Keratinocyte (primary cell): ENCODE results near the gene SLC12A8. TPM values are rescaled to one million over a fixed set of nuclear protein-coding genes. Genes with fewer than 3 reads are reported as not detected.

ENCODE experiments used
- DNase-seq: peaks from one replicate; pipeline ENCODE4 v3.0.0-alpha.2; 2011; ENCODE audit warnings: low read depth, missing footprints, low spot score
- FAIRE-seq: peaks from 2 replicates; lab custom pipeline; 2011; peaks lifted over from hg19 to GRCh38; lab: Jason Lieb, UNC
- H2AFZ ChIP-seq: 2 replicates; pipeline ENCODE4 v1.6.0; 2012; ENCODE audit warnings: low read length, control low read depth, inconsistent platforms; ENCODE audit not compliant: control insufficient read depth
- H3K27ac ChIP-seq: 2 replicates; pipeline ENCODE4 v1.5.1; 2011; ENCODE audit warnings: low read length; ENCODE audit not compliant: control insufficient read depth, insufficient read depth
- H3K27me3 ChIP-seq: 3 replicates; pipeline ENCODE4 v1.6.0; 2011; ENCODE audit warnings: low read length; ENCODE audit not compliant: control insufficient read depth, insufficient read depth; ENCODE audit errors: extremely low read depth
- H3K36me3 ChIP-seq, 2 experiments: 2 replicates in 1 of 2; 3 replicates in 1 of 2; pipeline ENCODE4 v1.5.1; 2011; ENCODE audit warnings: low read length in 2 of 2, mild to moderate bottlenecking in 1 of 2; ENCODE audit not compliant: control insufficient read depth in 2 of 2, insufficient read depth in 2 of 2; ENCODE audit errors: extremely low read depth in 1 of 2
- H3K4me1 ChIP-seq: 3 replicates; pipeline ENCODE4 v1.5.1; 2011; ENCODE audit warnings: low read length; ENCODE audit not compliant: control insufficient read depth, insufficient read depth; ENCODE audit errors: extremely low read depth
- H3K4me2 ChIP-seq: 3 replicates; pipeline ENCODE4 v1.6.0; 2011; ENCODE audit warnings: low read depth, low read length; ENCODE audit not compliant: control insufficient read depth, insufficient read depth; ENCODE audit errors: extremely low read depth
- H3K4me3 ChIP-seq, 3 experiments: fragments of 200-600 bp in 1 of 3; sonication (generic) in 1 of 3; 2 replicates in 2 of 3; 3 replicates in 1 of 3; pipeline ENCODE4 v1.5.1; 2011 to 2016; ENCODE audit warnings: low read length in 3 of 3, mild to moderate bottlenecking in 3 of 3, control low read depth in 2 of 3, inconsistent platforms in 1 of 3, low read depth in 1 of 3, mixed read lengths in 1 of 3, mixed run types in 1 of 3, moderate library complexity in 1 of 3; ENCODE audit not compliant: control insufficient read depth in 2 of 3, insufficient read depth in 2 of 3; ENCODE audit errors: extremely low read depth in 1 of 3
- H3K79me2 ChIP-seq: 2 replicates; pipeline ENCODE4 v1.6.0; 2012; ENCODE audit warnings: low read length; ENCODE audit not compliant: control insufficient read depth, insufficient read depth
- H3K9ac ChIP-seq: 3 replicates; pipeline ENCODE4 v1.6.0; 2011; ENCODE audit warnings: low read length; ENCODE audit not compliant: control insufficient read depth, insufficient read depth; ENCODE audit errors: extremely low read depth
- H3K9me1 ChIP-seq: 3 replicates; pipeline ENCODE4 v1.6.0; 2011; ENCODE audit warnings: low read length; ENCODE audit not compliant: control insufficient read depth, insufficient read depth; ENCODE audit errors: extremely low read depth
- H3K9me3 ChIP-seq: 2 replicates; pipeline ENCODE4 v1.5.1; 2012; ENCODE audit warnings: low read depth, low read length; ENCODE audit not compliant: control insufficient read depth
- H4K20me1 ChIP-seq: 3 replicates; pipeline ENCODE4 v1.6.0; 2011; ENCODE audit warnings: low read length; ENCODE audit not compliant: control insufficient read depth, insufficient read depth; ENCODE audit errors: extremely low read depth
- EZH2 ChIP-seq: IDR thresholded peaks from one replicate; pipeline ENCODE4 v1.6.1; 2012; ENCODE audit warnings: inconsistent platforms, mild to moderate bottlenecking, low read length, moderate library complexity
- dilution Hi-C: fragments of 300-500 bp; cut with MboI; formaldehyde crosslinking; loops from one replicate; pipeline ENCODE4 v1.7.0; 2020; ENCODE audit warnings: low sequenced_read_pairs; ENCODE audit not compliant: extremely low pct_ligation_motif_present
- polyA plus RNA-seq, 5 experiments: library from polyadenylated mRNA; depleted of rRNA in 3 of 5; stranded (reverse) in 3 of 5; stranded (forward) in 1 of 5; unstranded in 1 of 5; fragments of >200 nt; gene quantifications; 1 replicate in 1 of 5; 2 replicates in 3 of 5; 3 replicates in 1 of 5; pipeline versions ENCODE4 v1.2.1 to v1.2.3, GENCODE V29; 2011 to 2012; ENCODE audit warnings: missing spikeins in 2 of 5, low read depth in 1 of 5, low replicate concordance in 1 of 5
- TF ChIP-seq, protein P1 (sequence below), 3 experiments: IDR thresholded peaks in 1 of 3; conservative IDR thresholded peaks in 1 of 3; optimal IDR thresholded peaks in 1 of 3; 2 replicates in 2 of 3; 3 replicates in 1 of 3; pipeline versions ENCODE3 to v1.5.1; 2011; ENCODE audit warnings: low read length in 3 of 3, mild to moderate bottlenecking in 3 of 3, moderate library complexity in 2 of 3, control low read depth in 1 of 3, inconsistent platforms in 1 of 3; ENCODE audit not compliant: insufficient read depth in 2 of 3; ENCODE audit errors: extremely low read depth in 1 of 3

The SLC12A8 gene
- polyA plus RNA-seq, 1 donor (not counting 4 experiments of a cell fraction or from before 2014, with no cell fraction given) = 6.9 TPM

- no peak overlapping the region for H3K27ac ChIP-seq
- peaks cover 3% of the 10 kb centered on the region for H3K9me1 ChIP-seq
- peak overlapping the region; percentile 86 for H3K4me2 ChIP-seq
- FAIRE-seq (no peak), DNase-seq (no peak)
- no peaks in the 10 kb centered on the region for H4K20me1 ChIP-seq
- H3K36me3 ChIP-seq = no peaks in the 10 kb centered on the region
- no peaks in the 10 kb centered on the region for H3K27me3 ChIP-seq
- dilution Hi-C loops = no loop called here
- H3K9me3 ChIP-seq = no peaks in the 10 kb centered on the region
- TF ChIP-seq, protein P1, sequence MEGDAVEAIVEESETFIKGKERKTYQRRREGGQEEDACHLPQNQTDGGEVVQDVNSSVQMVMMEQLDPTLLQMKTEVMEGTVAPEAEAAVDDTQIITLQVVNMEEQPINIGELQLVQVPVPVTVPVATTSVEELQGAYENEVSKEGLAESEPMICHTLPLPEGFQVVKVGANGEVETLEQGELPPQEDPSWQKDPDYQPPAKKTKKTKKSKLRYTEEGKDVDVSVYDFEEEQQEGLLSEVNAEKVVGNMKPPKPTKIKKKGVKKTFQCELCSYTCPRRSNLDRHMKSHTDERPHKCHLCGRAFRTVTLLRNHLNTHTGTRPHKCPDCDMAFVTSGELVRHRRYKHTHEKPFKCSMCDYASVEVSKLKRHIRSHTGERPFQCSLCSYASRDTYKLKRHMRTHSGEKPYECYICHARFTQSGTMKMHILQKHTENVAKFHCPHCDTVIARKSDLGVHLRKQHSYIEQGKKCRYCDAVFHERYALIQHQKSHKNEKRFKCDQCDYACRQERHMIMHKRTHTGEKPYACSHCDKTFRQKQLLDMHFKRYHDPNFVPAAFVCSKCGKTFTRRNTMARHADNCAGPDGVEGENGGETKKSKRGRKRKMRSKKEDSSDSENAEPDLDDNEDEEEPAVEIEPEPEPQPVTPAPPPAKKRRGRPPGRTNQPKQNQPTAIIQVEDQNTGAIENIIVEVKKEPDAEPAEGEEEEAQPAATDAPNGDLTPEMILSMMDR (optimal IDR thresholded peaks at IDR 0.05 in 1 of 3, IDR thresholded peaks at IDR 0.05 in 1 of 3, conservative IDR thresholded peaks at IDR 0.05 in 1 of 3; ENCODE audit: extremely low read depth in 1 of 3, insufficient read depth in 2 of 3, low read length in 3 of 3) = no peak
- TF ChIP-seq EZH2 = no peak
- H2AFZ ChIP-seq = no peak overlapping the region
- peak overlapping the region; percentile 23 for H3K9ac ChIP-seq
- H3K79me2 ChIP-seq = peaks cover 23% of the 10 kb centered on the region
- peaks cover 74% of the 10 kb centered on the region for H3K4me1 ChIP-seq
- peak overlapping the region in 1 of 3 experiments; percentile 48 for H3K4me3 ChIP-seq
These were observed 161.3 kb downstream of the SLC12A8 start for GRCh38 chr3:125051205-125051604.

GRCh38 chr3:125050488-125051090 is 162.0 kb downstream of the SLC12A8 start:
- Histone ChIP-seq H3K4me2 (peak overlapping the region; percentile 7), H2AFZ (no peak overlapping the region), H3K9me3 (no peaks in the 10 kb centered on the region), H3K79me2 (peaks cover 24% of the 10 kb centered on the region), H3K4me1 (peaks cover 78% of the 10 kb centered on the region), H3K36me3 (peaks cover 0 to 1% of the 10 kb centered on the region in 2 experiments), H3K27me3 (no peaks in the 10 kb centered on the region), H3K9ac (no peak overlapping the region), H3K27ac (no peak overlapping the region), H4K20me1 (no peaks in the 10 kb centered on the region), H3K4me3 (no peak overlapping the region), H3K9me1 (peaks cover 3% of the 10 kb centered on the region)
- FAIRE-seq (peak; percentile 61), DNase-seq (peak; percentile 58)
- TF ChIP-seq EZH2 = no peak
- TF ChIP-seq, protein P1 (optimal IDR thresholded peaks at IDR 0.05 in 1 of 3, IDR thresholded peaks at IDR 0.05 in 1 of 3, conservative IDR thresholded peaks at IDR 0.05 in 1 of 3; ENCODE audit: extremely low read depth in 1 of 3, insufficient read depth in 2 of 3, low read length in 3 of 3) = peak in 2 of 3 experiments; percentile 5 to 51
- dilution Hi-C loops = no loop called here
